Measurements from ENCODE around the gene KIF6. TPM values are rescaled to one million over a fixed set of nuclear protein-coding genes. Genes with fewer than 3 reads are reported as not detected.

KIF6 gene
- total and polyA plus RNA-seq, 2 donors (not counting 1 experiment from before 2014, with no cell fraction given) = not detected

DNA sequence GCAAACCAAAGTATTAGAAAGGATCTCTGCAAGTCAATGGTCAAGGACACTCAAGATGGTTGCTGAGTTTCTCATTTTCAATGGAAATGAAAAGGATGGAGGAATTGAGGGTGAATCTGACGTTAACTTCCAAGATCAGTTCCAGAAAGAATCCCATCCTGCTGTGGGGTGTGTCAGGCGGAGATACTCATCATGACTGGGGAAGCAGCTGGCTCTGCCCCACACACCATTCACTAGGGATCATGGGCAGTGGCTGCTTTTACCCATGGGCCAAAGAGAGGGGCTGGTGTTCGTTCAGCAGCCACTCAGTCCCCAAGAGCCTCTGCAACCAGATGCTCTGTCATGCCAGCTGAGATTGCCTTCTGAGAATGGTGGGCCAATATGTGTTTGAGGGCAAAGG is 300.4 kb downstream of the KIF6 start:
- H3K4me3 ChIP-seq (ENCODE audit: control extremely low read depth in 1 of 5, extremely low read depth in 1 of 5, insufficient read depth in 1 of 5, low read depth in 2 of 5, low read length in 4 of 5) = no peak overlapping the region
- H3K36me3 ChIP-seq (replicated peaks in 1 of 2; ENCODE audit: control extremely low read depth in 1 of 2, control insufficient read depth in 1 of 2, extremely low read depth in 1 of 2, insufficient read depth in 2 of 2, low read length in 1 of 2) = no peaks in the 10 kb centered on the region
- H3K4me3 Mint-ChIP-seq = no peak overlapping the region
- H4K20me1 ChIP-seq (ENCODE audit: control insufficient read depth, insufficient read depth, low read length, poor library complexity, severe bottlenecking) = no peaks in the 10 kb centered on the region
- intact Hi-C loops (cut with micrococcal nuclease) = no loop called here
- DNase-seq = no peak
- H3K4me2 ChIP-seq (replicated peaks; ENCODE audit: low read depth, low read length, poor library complexity, severe bottlenecking) = no peak overlapping the region
- no peak for ATAC-seq (ENCODE audit: low read depth)
- ChIA-PET CTCF (no interaction called here), POLR2A (no interaction called here)
- peaks cover 0 to 3% (median 0%) of the 10 kb centered on the region in 4 experiments for H3K27me3 ChIP-seq (replicated peaks in 1 of 4; ENCODE audit: control extremely low read depth in 1 of 4, control insufficient read depth in 3 of 4, insufficient read depth in 4 of 4, low read length in 3 of 4)
- H3K79me2 ChIP-seq (ENCODE audit: control insufficient read depth, insufficient read depth, low read length) = no peaks in the 10 kb centered on the region
- no peak overlapping the region for H3K27ac ChIP-seq (ENCODE audit: low read length in 2 of 2)
- H3K9me3 Mint-ChIP-seq (ENCODE audit: insufficient read depth) = no peaks in the 10 kb centered on the region
- H3K27me3 Mint-ChIP-seq = peaks cover 9% of the 10 kb centered on the region
- H3K9ac ChIP-seq (ENCODE audit: low read length) = no peak overlapping the region
- H3K27ac Mint-ChIP-seq = no peak overlapping the region
- no peaks in the 10 kb centered on the region for H3K4me1 ChIP-seq (ENCODE audit: control insufficient read depth in 2 of 2, insufficient read depth in 2 of 2, low read length in 2 of 2)
- H3K9me3 ChIP-seq (ENCODE audit: control extremely low read depth in 1 of 3, control insufficient read depth in 2 of 3, insufficient read depth in 1 of 3, low read length in 2 of 3) = no peaks in the 10 kb centered on the region
- H2AFZ ChIP-seq (ENCODE audit: insufficient read depth, low read depth, low read length, poor library complexity, severe bottlenecking) = no peak overlapping the region
- 100% methylated on average over 2 of the region's 3 CpGs for WGBS (ENCODE audit: insufficient coverage)
- TF ChIP-seq EZH2 (IDR thresholded peaks at IDR 0.05; ENCODE audit: borderline replicate concordance, insufficient read depth, low read depth, low read length, poor library complexity, severe bottlenecking) = no peak
- TF ChIP-seq, protein P1, sequence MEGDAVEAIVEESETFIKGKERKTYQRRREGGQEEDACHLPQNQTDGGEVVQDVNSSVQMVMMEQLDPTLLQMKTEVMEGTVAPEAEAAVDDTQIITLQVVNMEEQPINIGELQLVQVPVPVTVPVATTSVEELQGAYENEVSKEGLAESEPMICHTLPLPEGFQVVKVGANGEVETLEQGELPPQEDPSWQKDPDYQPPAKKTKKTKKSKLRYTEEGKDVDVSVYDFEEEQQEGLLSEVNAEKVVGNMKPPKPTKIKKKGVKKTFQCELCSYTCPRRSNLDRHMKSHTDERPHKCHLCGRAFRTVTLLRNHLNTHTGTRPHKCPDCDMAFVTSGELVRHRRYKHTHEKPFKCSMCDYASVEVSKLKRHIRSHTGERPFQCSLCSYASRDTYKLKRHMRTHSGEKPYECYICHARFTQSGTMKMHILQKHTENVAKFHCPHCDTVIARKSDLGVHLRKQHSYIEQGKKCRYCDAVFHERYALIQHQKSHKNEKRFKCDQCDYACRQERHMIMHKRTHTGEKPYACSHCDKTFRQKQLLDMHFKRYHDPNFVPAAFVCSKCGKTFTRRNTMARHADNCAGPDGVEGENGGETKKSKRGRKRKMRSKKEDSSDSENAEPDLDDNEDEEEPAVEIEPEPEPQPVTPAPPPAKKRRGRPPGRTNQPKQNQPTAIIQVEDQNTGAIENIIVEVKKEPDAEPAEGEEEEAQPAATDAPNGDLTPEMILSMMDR (IDR thresholded peaks at IDR 0.05) = no peak
- H3K4me1 Mint-ChIP-seq = no peaks in the 10 kb centered on the region

DNA sequence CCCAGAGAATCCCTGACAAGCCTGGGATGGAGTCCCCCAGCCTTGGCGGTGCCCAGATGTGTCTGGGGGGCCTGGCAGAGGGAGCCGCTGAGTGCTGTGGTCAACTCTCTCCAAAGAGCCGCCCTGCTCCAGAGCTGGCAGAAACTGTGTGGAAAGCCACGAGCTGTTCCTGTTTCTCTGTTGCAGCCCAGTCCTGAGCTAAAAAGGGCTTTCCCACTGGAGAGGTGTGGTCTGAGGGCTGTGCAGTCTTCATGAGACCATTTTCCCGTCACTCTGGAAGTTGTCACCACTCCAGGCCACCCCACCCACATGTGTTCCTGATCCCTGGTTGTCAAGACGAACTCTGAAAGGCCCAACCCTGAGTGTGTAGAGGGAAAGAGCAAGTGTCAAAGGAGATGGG is 303.0 kb downstream of the KIF6 start:
- DNase-seq (no peak), ATAC-seq (ENCODE audit: low read depth) (no peak)
- peaks cover 3% of the 10 kb centered on the region for H3K27me3 Mint-ChIP-seq
- peaks cover 0 to 3% (median 0%) of the 10 kb centered on the region in 4 experiments for H3K27me3 ChIP-seq (replicated peaks in 1 of 4; ENCODE audit: control extremely low read depth in 1 of 4, control insufficient read depth in 3 of 4, insufficient read depth in 4 of 4, low read length in 3 of 4)
- no peak overlapping the region for H3K4me2 ChIP-seq (replicated peaks; ENCODE audit: low read depth, low read length, poor library complexity, severe bottlenecking)
- no peak overlapping the region for H2AFZ ChIP-seq (ENCODE audit: insufficient read depth, low read depth, low read length, poor library complexity, severe bottlenecking)
- H3K4me1 ChIP-seq (ENCODE audit: control insufficient read depth in 2 of 2, insufficient read depth in 2 of 2, low read length in 2 of 2) = no peaks in the 10 kb centered on the region
- intact Hi-C loops (cut with micrococcal nuclease) = no loop called here
- no peaks in the 10 kb centered on the region for H4K20me1 ChIP-seq (ENCODE audit: control insufficient read depth, insufficient read depth, low read length, poor library complexity, severe bottlenecking)
- H3K9ac ChIP-seq (ENCODE audit: low read length) = no peak overlapping the region
- no peaks in the 10 kb centered on the region for H3K79me2 ChIP-seq (ENCODE audit: control insufficient read depth, insufficient read depth, low read length)
- no peak overlapping the region for H3K27ac Mint-ChIP-seq
- no peaks in the 10 kb centered on the region for H3K4me1 Mint-ChIP-seq
- H3K27ac ChIP-seq (ENCODE audit: low read length in 2 of 2) = no peak overlapping the region
- TF ChIP-seq, protein P1 (IDR thresholded peaks at IDR 0.05) = no peak
- TF ChIP-seq EZH2 (IDR thresholded peaks at IDR 0.05; ENCODE audit: borderline replicate concordance, insufficient read depth, low read depth, low read length, poor library complexity, severe bottlenecking) = no peak
- no peak overlapping the region for H3K4me3 Mint-ChIP-seq
- H3K9me3 ChIP-seq (ENCODE audit: control extremely low read depth in 1 of 3, control insufficient read depth in 2 of 3, insufficient read depth in 1 of 3, low read length in 2 of 3) = no peaks in the 10 kb centered on the region
- 36% methylated on average over 5 of the region's 6 CpGs for WGBS (ENCODE audit: insufficient coverage)
- POLR2A ChIA-PET = no interaction called here
- no peak overlapping the region for H3K4me3 ChIP-seq (ENCODE audit: control extremely low read depth in 1 of 5, extremely low read depth in 1 of 5, insufficient read depth in 1 of 5, low read depth in 2 of 5, low read length in 4 of 5)
- no peaks in the 10 kb centered on the region for H3K36me3 ChIP-seq (replicated peaks in 1 of 2; ENCODE audit: control extremely low read depth in 1 of 2, control insufficient read depth in 1 of 2, extremely low read depth in 1 of 2, insufficient read depth in 2 of 2, low read length in 1 of 2)
- CTCF ChIA-PET = no interaction called here
- no peaks in the 10 kb centered on the region for H3K9me3 Mint-ChIP-seq (ENCODE audit: insufficient read depth)

Measured in B cell (primary cell).